ENCODE measurements around the gene ATP1A3.

Gene ATP1A3

DNA sequence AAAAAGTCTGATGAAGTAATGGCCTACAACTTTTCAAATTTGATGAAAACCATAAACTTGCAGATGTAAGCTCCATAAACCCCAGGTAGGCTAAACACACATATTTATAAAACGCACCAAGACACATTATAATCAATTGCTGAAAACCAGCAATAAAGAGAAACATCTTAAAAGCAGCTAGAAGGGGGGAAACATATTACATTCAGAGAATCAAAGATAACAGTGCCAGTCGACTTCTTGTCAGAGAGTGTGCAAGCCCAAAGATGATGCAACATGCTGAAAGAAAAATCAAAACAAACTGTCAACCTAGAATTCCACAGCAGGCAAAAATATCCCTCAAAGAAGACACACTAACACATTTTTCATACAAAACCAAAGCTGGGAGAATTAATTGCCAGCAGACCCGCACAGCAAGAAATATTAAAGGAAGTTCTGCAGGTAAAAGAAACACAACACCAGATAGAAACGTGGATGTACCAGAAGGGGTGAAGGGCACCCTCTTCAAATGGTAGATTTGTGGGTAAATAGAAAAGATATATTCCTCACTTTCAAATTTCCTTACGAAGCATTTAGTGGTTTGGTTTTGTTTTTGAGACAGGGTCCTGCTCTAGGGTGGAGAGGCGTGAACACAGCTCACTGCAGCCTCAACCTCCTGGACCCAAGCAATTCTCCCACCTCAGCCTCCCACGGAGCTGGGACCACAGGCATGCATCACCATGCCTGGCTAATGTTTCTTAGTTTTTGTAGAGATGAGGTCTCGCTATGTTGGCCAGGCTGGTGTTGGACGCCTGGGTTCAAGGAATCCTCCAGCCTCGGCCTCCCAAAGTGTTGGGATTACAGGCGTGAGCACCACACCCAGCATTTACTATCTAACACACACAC lies 16.5 kb upstream of the ATP1A3 start:
- DNase-seq = no peak

DNA sequence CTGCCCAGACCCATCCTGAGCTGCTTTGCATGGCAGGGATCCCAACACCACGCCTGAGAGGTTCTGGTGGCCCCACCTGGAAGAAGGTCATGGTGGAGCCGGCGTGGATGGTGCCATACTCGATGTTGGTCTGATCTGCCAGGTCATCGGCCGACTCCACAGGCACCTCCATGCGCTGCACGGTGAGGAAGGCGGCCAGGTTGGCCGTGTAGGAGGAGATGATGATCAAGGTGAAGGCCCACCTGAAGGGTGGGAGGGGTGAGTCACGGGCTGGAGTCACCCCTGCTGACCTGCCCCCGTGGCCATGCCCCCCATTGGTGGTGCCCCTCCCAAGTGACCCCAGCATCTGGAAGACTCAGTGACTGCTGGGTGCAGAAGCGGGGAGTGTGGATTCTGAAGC lies 12.5 kb upstream of the ATP1A3 start:
- DNase-seq = no peak

DNA sequence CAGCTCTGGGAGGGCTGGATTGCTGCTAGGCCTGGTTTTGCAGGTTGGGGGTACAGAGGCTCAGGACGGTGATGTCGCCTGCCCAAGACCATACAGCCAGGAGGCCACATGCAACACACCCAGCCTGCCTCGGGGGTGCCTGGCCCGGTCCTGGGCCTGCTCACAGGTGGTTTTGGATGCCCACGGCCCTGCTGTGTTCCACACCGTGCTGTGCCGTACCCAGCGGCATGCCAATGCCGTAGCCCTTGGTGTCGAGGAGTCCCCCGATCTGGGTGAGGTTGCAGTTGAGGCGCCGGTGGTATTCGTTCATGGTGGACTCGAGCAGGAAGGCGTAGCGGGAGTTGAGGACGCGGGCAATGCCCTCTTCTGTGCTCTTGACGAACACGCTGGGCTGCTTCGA lies 11.5 kb upstream of the ATP1A3 start:
- DNase-seq = no peak

DNA sequence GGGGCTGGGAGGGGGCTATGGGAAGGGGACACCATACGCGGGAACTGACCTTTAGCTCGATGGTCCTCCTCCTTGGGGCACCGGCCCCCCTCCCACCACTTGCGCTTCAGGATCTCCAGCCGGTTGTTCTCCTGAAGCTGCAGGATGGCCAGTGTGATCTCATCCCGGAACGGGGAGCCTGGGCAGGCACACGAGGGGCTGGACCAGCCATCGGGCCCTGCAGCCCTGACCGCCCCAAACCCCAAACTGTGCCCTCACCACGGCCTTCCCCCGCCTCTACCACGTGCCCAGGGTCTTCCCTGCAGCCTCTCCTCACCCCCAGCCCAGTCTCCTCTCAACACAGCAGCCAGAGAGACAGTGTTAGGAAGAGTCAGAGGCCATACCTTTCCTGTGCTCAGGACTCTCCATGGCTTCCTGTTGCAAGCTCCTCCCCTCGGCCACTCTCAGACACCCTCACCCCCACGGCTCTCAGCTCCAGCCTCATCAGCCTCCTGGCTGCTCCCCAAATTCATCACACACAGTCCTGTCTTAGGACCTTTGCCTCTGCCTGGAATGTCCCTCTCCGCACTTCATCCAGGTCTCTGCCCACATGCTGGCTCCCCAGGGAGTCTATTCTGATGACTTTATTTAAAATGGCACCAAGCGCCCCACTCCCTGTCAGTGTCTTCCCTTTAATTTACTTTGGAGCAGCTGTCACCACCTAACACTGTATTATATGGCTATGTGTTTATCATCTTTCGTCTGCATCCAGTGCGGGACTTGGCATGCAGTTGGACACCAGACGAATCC lies 9.7 kb upstream of the ATP1A3 start:
- DNase-seq = peak; percentile 18

DNA sequence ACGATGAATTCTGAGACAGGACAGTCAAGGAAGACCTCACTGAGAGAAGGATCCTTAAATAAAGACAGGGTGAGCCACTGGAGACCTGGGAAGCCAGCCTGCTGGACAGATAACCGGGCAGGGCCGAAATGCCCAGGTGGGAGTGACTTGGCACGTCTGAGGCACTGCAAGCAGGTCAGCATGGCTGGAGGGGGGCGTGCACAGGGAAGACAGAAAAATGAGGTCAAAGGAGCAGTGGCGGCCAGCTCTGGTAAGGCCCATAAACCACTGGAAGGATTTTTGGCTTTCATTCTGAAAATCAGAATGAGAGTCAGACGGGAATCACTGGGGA lies 5.8 kb upstream of the ATP1A3 start:
- DNase-seq = no peak

DNA sequence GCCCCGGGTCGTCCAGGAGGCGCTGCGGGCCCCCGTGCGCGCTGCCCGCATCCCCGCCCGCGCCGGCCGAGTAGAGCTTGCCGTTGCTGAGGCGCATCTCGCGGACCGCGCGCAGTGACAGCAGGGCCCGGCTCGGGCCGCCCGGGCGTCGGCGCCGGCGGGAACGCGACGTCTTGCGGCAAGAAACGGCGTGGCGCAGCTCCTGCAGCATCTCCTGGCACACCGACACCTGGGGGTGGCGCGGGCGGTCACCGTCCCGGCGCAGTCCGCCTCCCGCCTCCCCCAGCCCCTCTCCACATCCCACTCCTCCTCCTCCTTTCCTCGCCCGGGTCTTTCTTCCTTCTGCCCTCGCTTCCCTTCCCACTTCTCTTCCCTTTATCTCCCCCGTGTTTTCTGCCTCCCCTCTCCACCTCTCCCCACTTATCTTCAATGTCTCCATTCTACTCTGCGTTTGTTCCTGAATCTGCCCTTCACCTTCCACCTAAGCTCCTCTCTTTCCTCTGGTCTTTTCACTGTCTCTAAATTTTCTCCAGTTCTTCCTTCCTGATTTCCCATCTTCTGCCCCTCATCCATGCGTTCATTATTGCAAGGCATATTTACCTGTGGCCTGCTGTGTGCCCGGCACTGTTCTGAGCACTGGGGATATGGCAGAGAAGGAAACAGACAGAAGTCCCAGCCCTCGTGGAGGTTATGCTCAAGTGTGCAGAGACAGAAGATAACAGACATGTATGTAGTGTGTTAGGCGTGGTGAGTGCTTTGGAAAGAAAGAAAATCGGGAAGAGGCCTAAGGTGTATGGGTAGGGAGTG lies 5.2 kb upstream of the ATP1A3 start:
- DNase-seq = no peak

DNA sequence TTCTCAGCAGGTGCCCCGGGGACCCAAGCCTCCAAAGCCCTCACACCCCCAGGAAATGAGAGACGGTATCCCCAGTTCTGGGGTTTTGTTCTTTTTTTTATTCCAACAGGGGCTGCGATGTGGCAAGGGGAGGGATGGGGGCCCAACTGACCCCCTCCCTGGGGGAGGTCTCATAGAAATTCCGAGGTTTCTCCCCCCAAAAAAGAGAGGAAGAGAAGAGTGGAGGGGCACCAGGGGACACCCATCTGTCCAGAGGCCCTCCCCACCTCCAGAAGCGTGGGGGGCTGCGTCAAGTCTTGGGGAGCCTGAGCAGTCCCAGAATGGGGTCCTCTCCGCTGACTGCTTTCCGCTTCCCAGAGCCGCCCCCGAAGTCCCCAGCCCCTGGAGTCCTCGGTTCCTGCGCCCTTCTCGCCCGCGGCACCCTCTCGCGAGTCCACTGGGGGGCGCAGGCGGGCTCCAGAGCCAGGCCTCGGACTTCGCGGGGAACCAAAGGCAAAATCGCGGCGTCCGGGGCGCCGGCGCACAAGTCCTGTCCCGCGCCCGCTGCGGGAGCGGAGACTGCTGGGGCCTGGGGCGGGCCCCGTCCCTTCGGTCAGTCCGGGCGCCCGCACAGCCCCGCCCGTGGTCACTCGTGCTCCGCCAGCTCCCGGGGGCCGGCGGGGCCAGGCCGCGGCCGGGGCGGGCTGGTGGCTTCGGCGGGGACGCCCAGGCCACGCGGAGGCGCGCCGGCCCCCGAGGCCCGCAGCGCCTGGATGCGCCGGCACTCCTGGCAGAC lies 4.4 kb upstream of the ATP1A3 start:
- peak; percentile 84 for DNase-seq

DNA sequence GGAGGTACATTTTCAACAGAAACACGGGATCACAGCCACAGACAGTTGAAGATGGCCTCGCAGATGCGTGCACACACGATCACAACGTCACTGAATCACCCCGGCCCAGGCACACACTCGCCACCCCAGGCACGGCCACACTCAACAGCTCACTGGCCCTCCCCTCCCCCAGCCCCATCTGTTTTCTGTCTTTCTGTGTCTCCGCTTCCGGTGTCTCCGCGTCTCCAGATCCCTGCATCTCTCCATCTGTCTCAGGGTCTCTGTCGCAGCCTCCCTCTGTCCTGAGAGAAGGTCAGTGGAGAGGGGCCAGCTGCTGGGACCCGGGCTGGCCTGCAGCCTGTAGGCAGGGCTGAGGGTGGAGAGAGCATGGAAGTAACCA lies 3.8 kb upstream of the ATP1A3 start:
- no peak for DNase-seq

DNA sequence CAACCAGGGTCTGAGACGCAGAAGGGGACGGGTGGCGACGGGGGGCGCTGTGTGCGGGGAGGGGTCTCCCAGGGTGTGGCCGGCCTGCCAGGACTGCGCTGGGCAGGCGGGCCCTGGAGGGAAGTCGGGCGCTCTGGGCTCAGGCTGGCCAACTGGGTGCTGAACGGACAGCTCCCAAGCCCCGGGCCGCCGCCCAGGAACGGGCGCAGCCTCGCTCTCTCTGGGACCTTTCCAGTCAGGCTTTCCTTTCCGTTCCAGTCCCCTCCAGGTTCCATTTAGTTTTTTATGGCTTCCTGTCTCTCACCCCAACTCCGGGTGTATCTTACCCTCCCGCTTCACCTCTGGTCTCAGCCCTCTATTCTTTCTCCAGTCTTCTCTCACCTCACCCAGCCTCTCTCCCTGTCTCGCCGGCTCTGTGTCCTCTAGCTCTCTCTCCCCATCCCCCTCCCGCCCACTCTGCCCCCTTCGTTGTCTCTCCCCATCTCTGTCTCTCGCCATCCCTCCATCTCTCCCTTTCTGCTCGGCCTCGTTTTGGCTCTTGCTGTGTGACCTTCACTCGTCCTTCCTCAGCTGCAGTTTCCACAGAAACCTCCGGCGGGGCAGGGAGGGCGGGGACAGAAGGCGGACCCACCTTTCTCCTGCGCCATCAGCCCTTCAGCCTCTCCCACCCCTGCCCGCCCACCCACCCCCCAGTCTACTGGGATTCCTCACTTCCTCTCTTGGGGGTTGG lies 3.3 kb upstream of the ATP1A3 start:
- peak; percentile 87 for DNase-seq

DNA sequence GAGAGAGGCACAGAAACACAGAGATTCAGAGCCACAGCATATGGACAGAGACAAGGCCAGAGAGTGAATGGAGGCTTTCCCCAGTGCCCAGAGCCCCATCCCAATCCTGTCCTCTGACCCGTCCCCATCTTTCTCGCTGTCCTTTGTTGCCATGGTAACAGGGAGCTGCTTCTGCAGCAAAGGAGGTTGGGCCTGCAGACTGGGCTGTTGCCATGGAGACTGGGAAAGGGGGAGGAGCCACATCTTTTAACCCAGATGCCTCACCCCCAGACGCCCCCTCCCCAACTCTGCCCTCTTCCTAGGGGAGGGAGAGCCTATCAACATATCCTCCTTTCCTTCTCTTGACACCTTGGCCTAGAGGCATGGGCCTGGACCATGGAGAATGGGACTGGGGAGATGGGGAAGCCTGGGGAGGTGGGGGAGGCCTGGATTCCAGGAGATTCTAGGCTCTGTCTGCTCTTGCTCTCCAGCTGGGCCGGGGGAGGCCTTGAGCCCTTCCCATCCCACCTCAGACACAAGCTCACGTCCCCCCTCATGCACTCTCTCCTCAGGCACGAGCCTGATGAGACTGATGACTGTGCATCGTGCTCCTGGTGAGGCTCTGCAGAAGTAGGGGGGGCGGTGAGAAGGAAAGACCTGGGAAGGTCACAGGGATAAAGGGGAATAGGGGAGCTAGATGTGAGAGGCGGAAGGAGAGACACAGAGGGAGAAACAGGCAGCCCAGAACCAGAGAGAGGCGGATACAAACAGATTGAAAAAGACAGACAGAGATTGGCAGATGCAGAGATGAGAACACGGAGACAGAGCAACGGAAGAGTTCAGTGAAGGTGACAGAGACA lies 2.1 kb upstream of the ATP1A3 start:
- peak; percentile 63 for DNase-seq

DNA sequence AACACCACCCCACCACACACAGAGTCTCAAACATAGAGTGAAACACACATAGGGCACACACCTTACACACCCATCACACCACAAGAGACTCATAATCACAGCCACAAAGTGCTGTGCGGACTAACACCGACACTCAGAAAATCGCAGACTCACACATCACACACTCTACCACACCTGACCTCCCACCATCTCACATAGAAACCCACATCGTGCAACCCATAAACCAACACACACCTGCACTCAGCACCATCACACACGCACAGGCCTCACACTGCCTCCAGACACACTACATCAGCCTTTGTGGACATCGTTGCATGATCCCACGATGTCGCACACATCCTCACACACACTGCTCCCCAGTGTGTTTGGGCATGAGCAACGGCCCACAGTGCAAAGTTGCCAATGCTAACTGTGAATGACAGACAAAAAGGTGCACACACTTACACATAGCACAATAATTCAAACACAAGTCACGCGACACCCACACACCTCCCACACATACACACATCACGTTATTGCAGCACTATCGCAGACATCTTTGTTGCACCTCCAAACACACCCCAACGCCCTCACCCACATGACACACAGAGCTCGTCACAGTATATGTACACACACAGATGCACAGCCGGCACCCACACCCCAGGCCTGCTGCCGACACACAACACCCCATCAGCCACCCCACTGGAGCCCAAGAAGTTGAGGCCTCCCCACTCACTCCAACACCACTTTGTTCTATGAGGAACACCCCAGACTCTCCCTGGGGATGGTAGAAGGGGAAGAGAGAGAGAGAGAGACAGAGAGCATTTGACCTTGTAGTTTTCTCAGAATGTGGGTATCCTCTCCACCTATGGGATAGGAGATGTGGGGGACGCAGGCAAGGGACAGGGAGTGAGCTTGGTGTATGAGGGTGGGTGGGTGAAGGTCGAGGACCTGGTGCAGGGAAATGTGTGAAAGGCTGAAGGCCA lies 1.2 kb upstream of the ATP1A3 start:
- DNase-seq = no peak

DNA sequence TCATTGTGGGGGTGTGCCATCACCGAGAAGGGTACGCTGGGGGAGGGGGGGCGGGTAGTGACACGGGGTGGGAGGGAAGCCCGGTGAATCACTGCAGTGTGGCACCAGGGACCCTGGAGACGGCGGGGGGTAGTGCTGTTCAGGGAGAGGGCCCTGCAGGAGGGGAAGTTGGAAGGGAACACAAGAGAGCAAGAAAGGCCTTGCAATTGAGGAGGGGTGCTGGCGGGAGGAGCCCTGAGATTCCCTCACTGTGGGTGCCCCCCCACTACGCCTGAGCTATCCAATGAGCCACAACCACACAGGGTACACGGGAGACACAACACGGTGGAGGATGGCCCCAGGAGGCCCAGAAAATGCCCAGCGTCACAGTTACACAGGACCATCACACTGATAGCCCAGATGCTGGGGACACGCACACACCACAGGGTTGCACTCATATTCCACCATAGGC lies 516 bp upstream of the ATP1A3 start:
- DNase-seq = peak; percentile 4

DNA sequence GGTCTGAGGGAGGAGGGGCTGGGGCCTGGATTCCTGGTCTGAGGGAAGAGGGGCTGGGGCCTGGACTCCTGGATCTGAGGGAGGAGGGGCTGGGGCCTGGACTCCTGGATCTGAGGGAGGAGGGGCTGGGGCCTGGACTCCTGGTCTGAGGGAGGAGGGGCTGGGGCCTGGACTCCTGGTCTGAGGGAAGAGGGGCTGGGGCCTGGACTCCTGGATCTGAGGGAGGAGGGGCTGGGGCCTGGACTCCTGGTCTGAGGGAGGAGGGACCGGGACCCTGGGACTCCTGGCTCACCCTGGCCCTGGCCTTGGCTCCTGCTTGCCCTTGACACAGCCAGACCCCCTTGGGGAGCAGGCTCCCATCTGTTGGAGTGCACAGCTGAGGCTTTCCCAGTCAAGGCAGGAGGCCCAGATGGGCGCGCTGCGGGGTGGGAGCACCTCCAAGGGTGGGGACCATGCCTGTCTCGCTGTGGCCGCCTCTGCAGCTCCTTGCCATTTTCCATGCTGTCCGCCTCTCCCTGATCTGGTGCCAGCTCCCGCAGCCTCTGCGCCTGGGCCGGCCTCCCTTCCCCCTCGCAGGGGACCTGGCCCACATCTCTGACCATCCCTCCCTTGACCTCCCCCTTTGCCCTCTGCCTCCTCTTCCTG lies 2.0 kb downstream of the ATP1A3 start:
- DNase-seq = peak; percentile 11

DNA sequence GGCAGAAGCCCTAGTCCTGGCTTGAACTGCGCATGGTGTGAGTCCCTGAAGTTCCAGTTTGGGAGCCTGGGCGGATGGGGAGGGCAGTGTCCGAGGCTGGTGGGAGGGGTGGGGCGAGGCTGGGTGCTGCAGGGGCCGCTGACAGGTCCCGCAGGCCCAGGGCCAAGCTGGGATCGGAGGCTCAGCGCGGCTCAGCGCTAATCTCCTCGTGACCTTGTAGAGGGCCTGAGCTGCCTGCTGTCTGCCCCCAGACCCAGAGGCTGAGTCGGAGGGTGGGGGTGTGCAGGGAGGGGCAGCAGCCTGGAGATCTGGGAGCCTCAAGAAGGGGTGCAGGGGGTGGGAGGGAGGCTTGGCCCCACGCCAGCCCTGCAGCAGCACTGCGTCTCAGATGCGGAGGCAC lies 3.0 kb downstream of the ATP1A3 start:
- peak; percentile 13 for DNase-seq

DNA sequence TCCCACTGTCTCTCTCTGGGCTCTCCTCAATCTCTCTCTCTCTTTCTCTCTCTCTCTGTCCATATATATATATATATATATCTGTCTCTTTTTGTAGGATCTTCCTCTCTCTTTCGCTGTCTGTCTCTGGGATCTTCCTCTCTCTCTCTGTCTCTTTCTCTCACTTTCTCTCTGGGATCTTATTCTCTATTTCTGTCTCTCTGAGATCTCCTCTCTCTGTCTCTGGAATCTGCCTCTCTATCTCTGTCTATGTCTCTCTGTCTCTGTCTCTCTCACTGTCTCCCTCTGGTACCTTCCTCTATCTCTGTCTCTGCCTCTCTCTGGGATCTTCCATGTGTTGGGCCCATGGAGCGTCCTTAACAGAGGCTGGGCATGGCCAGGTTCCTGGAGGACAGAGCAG lies 3.4 kb downstream of the ATP1A3 start:
- no peak for DNase-seq

DNA sequence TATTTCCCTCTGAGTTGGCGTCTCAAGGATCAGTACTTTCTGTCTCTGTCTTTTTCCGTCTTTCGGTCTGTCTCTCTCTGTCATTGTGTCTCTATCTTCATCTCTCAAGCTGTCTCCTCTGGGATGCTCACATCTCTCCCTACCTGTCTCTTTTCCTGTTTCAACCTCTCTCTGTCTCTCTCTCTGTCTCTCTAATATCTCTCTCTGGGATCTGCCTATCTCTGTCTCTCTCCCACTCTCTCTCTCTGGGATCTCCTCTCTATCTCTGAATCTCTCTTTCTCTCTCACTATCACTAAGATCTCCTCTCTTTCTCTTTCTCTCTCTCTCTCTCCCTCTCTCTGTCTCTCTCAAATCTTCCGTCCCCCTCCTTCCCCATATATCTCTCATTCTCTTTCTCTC lies 4.0 kb downstream of the ATP1A3 start:
- DNase-seq = no peak

DNA sequence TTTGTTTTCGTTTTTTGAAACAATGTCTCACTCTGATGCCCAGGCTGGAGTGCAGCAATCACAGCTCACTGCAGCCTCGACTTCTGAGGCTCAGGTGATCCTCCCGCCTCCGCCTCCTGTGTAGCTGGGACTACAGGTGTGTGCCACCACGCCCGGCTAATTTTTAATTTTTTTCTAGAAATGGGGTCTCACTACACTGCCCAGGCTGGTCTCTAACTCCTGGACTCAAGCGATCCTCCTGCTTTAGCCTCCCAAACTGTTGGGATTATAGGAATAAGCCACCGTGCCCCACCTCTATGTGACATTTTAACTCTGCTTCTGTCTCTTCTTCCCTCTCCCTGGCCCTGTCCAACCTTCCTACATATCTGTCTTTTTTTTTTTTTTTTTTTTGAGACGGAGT lies 5.1 kb downstream of the ATP1A3 start:
- no peak for DNase-seq

DNA sequence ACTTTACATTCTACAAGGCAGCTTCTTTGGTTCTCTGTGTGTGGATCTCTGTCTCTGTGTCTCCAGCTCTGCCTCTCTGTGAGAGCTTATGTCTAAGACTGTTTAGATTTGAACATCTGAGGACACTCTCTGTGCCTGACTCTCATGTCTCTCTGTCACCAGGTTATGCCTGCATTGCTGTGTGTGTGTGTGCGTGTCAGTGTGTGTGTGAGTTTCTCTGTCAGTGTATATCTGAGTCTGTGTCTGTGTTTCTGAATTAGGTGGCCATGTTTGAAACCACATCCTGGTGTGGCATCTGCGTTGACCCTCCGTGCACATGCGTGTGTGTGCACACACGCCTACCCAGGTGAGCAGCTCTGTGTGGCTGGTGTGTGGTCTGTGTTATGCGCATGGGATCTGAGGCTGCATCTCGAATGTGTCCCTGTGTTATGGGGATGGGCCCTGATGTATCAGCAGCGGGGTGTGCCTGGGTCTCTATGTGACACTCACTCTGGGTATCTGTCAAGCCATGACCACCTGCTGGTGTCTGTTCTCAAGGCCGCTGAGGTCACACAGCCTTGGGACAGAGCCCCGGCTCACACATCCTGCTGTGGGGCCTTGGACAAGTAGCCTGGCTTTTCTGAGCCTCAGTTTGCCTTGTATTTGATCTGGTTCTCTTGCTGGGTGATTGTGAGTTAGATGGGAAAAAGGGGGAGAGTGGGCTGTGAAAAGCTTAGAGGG lies 6.7 kb downstream of the ATP1A3 start:
- DNase-seq = peak; percentile 1

DNA sequence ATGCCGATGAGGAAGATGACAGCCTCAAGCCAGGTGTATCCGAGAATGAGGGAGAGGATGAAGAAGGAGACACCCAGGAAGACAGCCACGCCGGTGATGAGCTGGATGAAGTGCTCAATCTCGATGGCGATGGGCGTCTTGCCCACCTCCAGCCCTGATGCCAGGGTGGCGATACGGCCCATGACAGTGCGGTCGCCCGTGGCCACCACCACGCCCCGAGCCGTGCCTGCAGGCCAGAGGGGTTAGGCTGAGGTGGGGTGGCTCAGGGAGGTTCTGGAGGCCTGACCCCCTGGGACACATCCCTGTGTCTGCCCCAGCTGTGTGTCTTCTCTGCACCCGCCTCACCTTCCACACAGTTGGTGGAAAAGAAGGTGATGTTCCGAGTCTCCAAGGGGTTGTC lies 9.1 kb downstream of the ATP1A3 start:
- DNase-seq = no peak

Measured in 8988T (cell line).